Breast epithelium (tissue), 4 donors: ENCODE measurements around the gene EPB41L2. TPM values are rescaled to one million over a fixed set of nuclear protein-coding genes. Genes with fewer than 3 reads are reported as not detected.

ENCODE experiments used
- DNase-seq, 2 donors: peaks; one replicate each; pipeline ENCODE4 v3.0.0-alpha.2; 2019; ENCODE audit warnings: low spot score in 2 of 2
- H3K27ac ChIP-seq, 2 donors: fragments of 200-600 bp; sonication (generic) in 1 of 2; one replicate each; pipeline ENCODE4 v1.5.1; 2016 to 2019; ENCODE audit warnings: mild to moderate bottlenecking in 1 of 2
- H3K27me3 ChIP-seq, 2 donors: fragments of 200-600 bp; sonication (generic) in 1 of 2; one replicate each; pipeline versions ENCODE4 v1.5.1 to v1.6.0; 2017 to 2019; ENCODE audit warnings: control low read depth in 1 of 2, mild to moderate bottlenecking in 1 of 2
- H3K36me3 ChIP-seq: fragments of 200-600 bp; one replicate; pipeline ENCODE4 v1.5.1; 2019
- H3K4me1 ChIP-seq, 2 donors: fragments of 200-600 bp; sonication (generic); one replicate each; pipeline ENCODE4 v1.5.1; 2016 to 2019; ENCODE audit warnings: control low read depth in 1 of 2
- H3K4me3 ChIP-seq, 3 donors: fragments of 200-600 bp; sonication (generic); 1 replicate in 2 of 3; 2 replicates in 1 of 3; pipeline ENCODE4 v1.5.1; 2016 to 2019; ENCODE audit warnings: mild to moderate bottlenecking in 3 of 3, moderate library complexity in 2 of 3
- H3K9me3 ChIP-seq, 2 donors: fragments of 200-600 bp; sonication (generic) in 1 of 2; one replicate each; pipeline ENCODE4 v1.5.1; 2016 to 2019; ENCODE audit warnings: control low read depth in 1 of 2
- CTCF ChIP-seq, 3 donors: fragments of 450-650 bp; IDR thresholded peaks; one replicate each; pipeline ENCODE4 v1.5.1; 2016 to 2017; ENCODE audit warnings: antibody characterized with exemption in 3 of 3, mild to moderate bottlenecking in 3 of 3, moderate library complexity in 3 of 3
- POLR2A ChIP-seq: fragments of 450-650 bp; IDR thresholded peaks from one replicate; pipeline ENCODE4 v1.6.1; 2016; ENCODE audit warnings: antibody characterized with exemption, mild to moderate bottlenecking, moderate library complexity
- POLR2AphosphoS5 ChIP-seq, 3 donors: sonication (generic); formaldehyde crosslinking; IDR thresholded peaks; one replicate each; pipeline ENCODE4 v1.6.1; 2017; ENCODE audit warnings: antibody characterized with exemption in 3 of 3
- intact Hi-C: fragments of 100-400 bp; cut with DNase I; formaldehyde crosslinking; loops from one replicate; pipeline ENCODE4 v1.15.1; 2023; ENCODE audit warnings: low total_unique reads
- total RNA-seq, 3 donors: library from RNA; depleted of rRNA; stranded (reverse); fragments of >200 nt; gene quantifications; one replicate each; pipeline ENCODE4 v1.1.0, GENCODE V29; 2016

Gene EPB41L2
- total RNA-seq, 3 donors from 2014 or later = 72.7 to 110 (median 101) TPM

GRCh38 chr6:130849594-130849993 is 213.5 kb downstream of the EPB41L2 start:
- no peaks in the 10 kb centered on the region for H3K27me3 ChIP-seq
- no peak overlapping the region for H3K4me3 ChIP-seq
- no peaks in the 10 kb centered on the region for H3K4me1 ChIP-seq
- no peaks in the 10 kb centered on the region for H3K36me3 ChIP-seq
- H3K9me3 ChIP-seq = no peaks in the 10 kb centered on the region
- H3K27ac ChIP-seq = no peak overlapping the region
- no peak for DNase-seq
- intact Hi-C loops = no loop called here
- no peak for TF ChIP-seq POLR2A
- TF ChIP-seq POLR2AphosphoS5 (IDR thresholded peaks at IDR 0.05) = no peak
- no peak for TF ChIP-seq CTCF (IDR thresholded peaks at IDR 0.05)

- Histone ChIP-seq H3K4me1 (no peaks in the 10 kb centered on the region), H3K36me3 (no peaks in the 10 kb centered on the region), H3K4me3 (no peak overlapping the region), H3K27ac (no peak overlapping the region), H3K27me3 (no peaks in the 10 kb centered on the region), H3K9me3 (no peaks in the 10 kb centered on the region)
- no peak for DNase-seq
- intact Hi-C loops = no loop called here
- TF ChIP-seq CTCF (IDR thresholded peaks at IDR 0.05) = no peak
- no peak for TF ChIP-seq POLR2A
- TF ChIP-seq POLR2AphosphoS5 (IDR thresholded peaks at IDR 0.05) = no peak
These were observed 214.1 kb downstream of the EPB41L2 start for GRCh38 chr6:130848945-130849344.

GRCh38 chr6:130847001-130847910 is 215.8 kb downstream of the EPB41L2 start:
- peak overlapping the region in 1 of 2 donors; percentile 4 for H3K27ac ChIP-seq
- no peaks in the 10 kb centered on the region for H3K27me3 ChIP-seq
- no peaks in the 10 kb centered on the region for H3K9me3 ChIP-seq
- no peak for DNase-seq
- H3K4me3 ChIP-seq = no peak overlapping the region
- no peaks in the 10 kb centered on the region for H3K4me1 ChIP-seq
- TF ChIP-seq CTCF (IDR thresholded peaks at IDR 0.05) (no peak), POLR2A (no peak)
- H3K36me3 ChIP-seq = no peaks in the 10 kb centered on the region
- intact Hi-C loops = no loop called here

DNA sequence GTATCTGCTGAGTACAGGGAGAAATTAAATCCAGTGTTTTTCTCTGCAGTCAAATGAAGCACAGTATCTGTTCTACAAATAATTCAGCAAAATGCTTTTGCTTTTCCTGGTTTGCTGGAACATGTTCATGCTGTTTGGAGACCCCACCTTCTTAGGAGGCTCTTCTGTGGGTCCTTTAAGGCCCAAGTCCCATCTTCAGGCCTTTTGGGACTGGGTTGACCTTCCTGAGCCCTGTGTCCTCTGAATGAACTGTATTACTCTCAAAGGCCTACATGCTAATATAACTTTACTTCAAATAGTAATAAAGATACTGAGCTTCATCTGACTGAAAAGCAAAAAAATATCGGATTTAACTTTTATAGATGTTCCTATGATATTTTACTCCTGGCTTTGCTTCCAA is 216.5 kb downstream of the EPB41L2 start:
- H3K27ac ChIP-seq = no peak overlapping the region
- H3K36me3 ChIP-seq = no peaks in the 10 kb centered on the region
- H3K4me3 ChIP-seq = no peak overlapping the region
- intact Hi-C loops = no loop called here
- no peak for DNase-seq
- no peaks in the 10 kb centered on the region for H3K9me3 ChIP-seq
- no peaks in the 10 kb centered on the region for H3K27me3 ChIP-seq
- TF ChIP-seq POLR2A (no peak), CTCF (IDR thresholded peaks at IDR 0.05) (no peak), POLR2AphosphoS5 (IDR thresholded peaks at IDR 0.05) (no peak)
- H3K4me1 ChIP-seq = no peaks in the 10 kb centered on the region

DNA sequence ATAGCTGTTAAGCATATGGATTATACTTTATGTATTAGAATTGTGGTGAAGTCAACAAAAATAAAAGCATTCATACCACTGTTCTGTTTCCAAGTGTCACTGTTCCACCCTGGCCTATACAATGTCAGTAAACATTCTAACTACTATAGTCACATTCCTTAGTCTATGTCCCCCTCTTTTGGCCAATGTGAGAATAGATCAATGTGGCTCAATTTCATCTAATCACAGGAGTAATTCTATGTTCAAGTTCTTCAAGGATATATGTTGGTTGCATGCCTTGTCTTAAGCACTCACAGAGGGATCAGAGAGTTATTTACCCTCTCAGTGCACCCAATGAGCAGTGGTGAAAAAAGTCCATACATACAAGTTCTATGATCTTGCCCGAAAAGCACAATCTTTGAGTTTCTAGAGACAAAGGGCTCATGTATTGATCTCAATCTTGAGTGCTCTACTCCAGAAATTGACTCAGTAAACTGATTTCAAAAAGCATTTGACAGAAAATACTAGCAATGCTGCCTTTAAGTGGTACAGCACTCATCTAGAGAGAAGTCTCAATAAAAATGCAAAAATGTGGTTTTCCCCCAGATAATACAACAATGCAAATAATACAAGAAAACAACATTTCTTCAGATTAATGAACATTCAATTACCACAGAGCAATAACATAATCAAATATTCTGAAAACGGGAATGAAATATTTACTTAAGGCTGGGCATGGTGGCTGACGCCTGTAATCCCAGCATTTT is 219.3 kb downstream of the EPB41L2 start:
- intact Hi-C loops = loop anchor here (5.0 kb wide), 1 partner anchor 821 kb away; no protein-coding TSS in a partner anchor

More for the DNA sequence above, 219.3 kb downstream of the EPB41L2 start:
- TF ChIP-seq POLR2A = no peak
- TF ChIP-seq CTCF (IDR thresholded peaks at IDR 0.05) = peak in 2 of 3 donors; percentile 47 to 62
- Histone ChIP-seq H3K27ac (no peak overlapping the region), H3K9me3 (no peaks in the 10 kb centered on the region), H3K36me3 (no peaks in the 10 kb centered on the region), H3K27me3 (no peaks in the 10 kb centered on the region), H3K4me1 (no peaks in the 10 kb centered on the region), H3K4me3 (no peak overlapping the region)
- no peak for DNase-seq
